HepG2 (cell line): ENCODE results near the gene IPO13.

ENCODE experiments used
- ATF2 ChIP-seq: sonication (generic); formaldehyde crosslinking; IDR thresholded peaks from 2 replicates; pipeline ENCODE4 v1.4.0; 2020; ENCODE audit warnings: missing genetic modification reagents
- CTCF ChIP-seq: sonication (generic); formaldehyde crosslinking; IDR thresholded peaks from 2 replicates; pipeline ENCODE4 v1.5.0; 2020; ENCODE audit warnings: mild to moderate bottlenecking, missing genetic modification reagents, moderate library complexity
- DNMT1 ChIP-seq: sonication (generic); formaldehyde crosslinking; IDR thresholded peaks from 2 replicates; pipeline ENCODE4 v1.5.1; 2020; ENCODE audit warnings: mild to moderate bottlenecking, missing genetic modification reagents
- IRF2 ChIP-seq: IDR thresholded peaks from 2 replicates; pipeline ENCODE4 v1.6.1; 2018; ENCODE audit warnings: missing genetic modification reagents, missing compliant biosample characterization
- KLF11 ChIP-seq: IDR thresholded peaks from 2 replicates; pipeline ENCODE4 v1.6.1; 2016; ENCODE audit warnings: missing compliant biosample characterization
- NFE2L2 ChIP-seq: fragments of 150-350 bp; IDR thresholded peaks from 2 replicates; pipeline ENCODE4 v1.6.1; 2014; ENCODE audit warnings: low read length
- POLR2A ChIP-seq, 2 experiments: IDR thresholded peaks; 2 replicates each; pipeline ENCODE4 v1.6.1; 2011; ENCODE audit warnings: low read depth in 2 of 2, low read length in 2 of 2, mild to moderate bottlenecking in 1 of 2, moderate library complexity in 1 of 2; ENCODE audit not compliant: insufficient read depth in 1 of 2
- TOE1 ChIP-seq: sonication (generic); formaldehyde crosslinking; IDR thresholded peaks from 2 replicates; pipeline ENCODE4 v1.4.0; 2020; ENCODE audit warnings: mild to moderate bottlenecking, missing genetic modification reagents
- ZNF549 ChIP-seq: sonication (generic); formaldehyde crosslinking; IDR thresholded peaks from 2 replicates; pipeline ENCODE4 v1.5.0; 2020; ENCODE audit warnings: missing genetic modification reagents

GRCh38 chr1:43978264-43978550 is 31.5 kb downstream of the IPO13 start:
- TF ChIP-seq ZNF549 (CRISPR knock-in tag) (no peak), ATF2 (CRISPR knock-in tag) (peak; percentile 25; the same call in 1 of the 2 replicates), IRF2 (CRISPR knock-in tag) (no peak), NFE2L2 (no peak), DNMT1 (CRISPR knock-in tag) (no peak), CTCF (peak; percentile 11; the same call in 1 of the 2 replicates), POLR2A (IDR thresholded peaks at IDR 0.05; ENCODE audit: insufficient read depth in 1 of 2, low read depth in 2 of 2, low read length in 2 of 2) (no peak), KLF11 (CRISPR knock-in tag) (no peak), TOE1 (CRISPR knock-in tag) (no peak)
